HG02571 (cell line): ENCODE data around the gene GRID1.

Source experiments
- ATAC-seq: cut with Tn5 transposase; IDR thresholded peaks from one replicate; pipeline ENCODE4 v1.9.1; 2021; ENCODE audit warnings: mild to moderate bottlenecking, moderate library complexity; ENCODE audit not compliant: unreplicated experiment

GRID1 gene

DNA sequence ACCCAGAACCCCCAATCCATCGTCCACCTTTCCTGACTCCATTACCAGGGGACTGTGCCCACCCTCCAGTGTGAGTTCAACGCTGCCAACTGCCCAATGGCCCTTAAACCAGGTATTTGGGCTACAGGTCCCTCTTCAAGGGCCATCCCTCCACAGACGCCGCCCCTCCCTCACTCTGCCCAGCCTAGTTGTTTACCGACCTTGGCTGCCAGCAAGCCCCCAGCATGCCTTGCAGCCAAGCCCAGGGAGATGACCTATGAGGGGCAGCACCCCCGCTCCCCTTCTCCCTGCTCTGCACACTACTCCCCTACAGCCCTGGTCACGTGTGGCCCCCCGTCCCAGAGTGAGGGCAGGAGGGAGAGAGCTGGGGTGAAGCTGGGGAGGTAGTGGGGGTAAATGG lies 147.3 kb downstream of the GRID1 start:
- no peak for ATAC-seq

DNA sequence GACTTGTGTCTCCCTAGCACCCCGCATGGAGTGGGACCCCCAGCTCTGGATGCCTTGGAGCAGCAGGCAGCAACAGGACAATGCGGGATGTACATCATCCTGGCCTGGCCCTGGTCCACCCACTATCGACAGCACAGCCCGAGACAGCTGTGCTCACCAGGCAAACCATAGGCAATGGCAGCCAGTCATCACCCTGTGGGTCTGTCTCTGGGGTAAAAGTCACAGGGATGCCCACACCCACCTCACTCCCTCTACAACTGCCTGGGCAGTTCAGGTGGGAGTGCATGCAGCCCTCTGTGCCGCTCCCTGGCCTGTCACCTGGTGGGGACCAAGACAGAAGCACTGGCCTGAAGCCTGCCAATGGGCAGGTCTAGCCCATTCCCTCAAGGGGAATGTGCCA lies 147.8 kb downstream of the GRID1 start:
- no peak for ATAC-seq

DNA sequence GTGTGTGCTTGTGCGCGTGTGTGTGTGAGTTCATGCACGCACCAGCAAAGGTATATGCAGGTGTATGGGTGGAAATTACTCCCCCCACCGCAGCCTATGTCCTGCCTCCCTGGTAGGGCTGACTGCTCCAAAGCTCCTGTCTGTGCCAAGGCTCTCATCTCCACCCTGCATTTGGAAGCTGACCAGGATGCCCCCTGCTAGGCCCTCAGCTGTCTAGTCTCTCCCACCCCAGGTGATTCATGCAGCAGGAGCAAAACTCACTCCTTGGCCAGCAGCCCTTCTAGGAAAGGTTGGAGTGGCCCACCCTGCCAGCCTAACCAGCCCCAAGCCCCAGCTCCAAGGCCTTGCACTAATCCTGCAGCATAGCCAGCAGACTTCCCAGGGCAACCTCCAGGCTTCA lies 148.4 kb downstream of the GRID1 start:
- ATAC-seq, result no peak

DNA sequence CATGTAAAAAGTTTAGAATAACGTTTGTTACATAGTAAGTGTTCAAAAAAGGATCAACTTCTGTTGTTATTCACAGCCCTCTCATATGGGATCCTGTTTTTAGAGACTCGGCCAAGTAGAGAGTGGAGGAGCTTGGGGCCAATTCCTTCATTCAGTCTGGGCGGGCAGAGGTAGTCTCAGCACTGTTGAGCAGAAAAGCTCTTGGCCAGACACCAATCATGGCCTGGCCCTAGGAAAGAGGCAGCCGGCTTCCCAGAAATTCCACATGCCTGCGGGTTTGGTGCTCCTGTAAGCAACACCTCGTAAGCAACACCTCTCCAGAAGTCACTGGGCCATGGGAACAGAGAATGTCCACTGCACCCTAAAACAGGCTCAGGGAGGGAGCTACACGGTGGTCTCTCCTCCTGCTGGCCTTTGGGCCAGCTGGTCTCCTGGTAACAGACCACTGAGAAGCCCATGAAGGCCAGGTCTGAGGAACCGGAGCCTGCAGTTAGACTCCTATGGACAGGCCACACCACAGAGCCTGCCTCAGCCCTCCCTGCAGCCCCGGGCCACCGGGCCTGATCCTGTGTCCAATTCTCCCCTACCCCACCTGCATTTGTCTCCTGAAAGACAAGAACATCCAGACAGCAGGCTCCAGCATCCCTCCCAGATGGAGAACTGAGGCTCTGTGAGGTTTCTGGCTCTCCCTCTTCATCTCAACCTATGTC lies 149.1 kb downstream of the GRID1 start:
- no peak for ATAC-seq

DNA sequence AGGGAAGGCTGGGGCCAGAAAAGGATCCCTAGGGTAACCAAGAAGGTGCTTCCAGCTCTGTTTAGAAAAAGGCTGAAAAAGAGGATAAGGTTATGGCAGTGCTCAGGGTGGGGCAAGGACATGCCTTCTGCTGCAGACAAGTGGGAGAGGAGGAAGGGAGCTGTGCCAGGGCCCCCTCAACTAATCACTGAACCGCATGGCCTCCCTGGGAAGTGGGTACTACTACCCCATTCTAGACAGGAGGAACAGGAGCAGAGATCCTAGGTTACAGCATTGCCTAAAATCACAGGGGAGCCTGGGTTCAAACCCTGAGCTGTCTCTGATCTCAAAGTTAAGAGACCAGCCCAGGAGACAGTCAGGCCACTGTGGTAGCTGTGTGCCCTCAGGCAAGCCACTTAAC lies 149.7 kb downstream of the GRID1 start:
- ATAC-seq, result no peak

DNA sequence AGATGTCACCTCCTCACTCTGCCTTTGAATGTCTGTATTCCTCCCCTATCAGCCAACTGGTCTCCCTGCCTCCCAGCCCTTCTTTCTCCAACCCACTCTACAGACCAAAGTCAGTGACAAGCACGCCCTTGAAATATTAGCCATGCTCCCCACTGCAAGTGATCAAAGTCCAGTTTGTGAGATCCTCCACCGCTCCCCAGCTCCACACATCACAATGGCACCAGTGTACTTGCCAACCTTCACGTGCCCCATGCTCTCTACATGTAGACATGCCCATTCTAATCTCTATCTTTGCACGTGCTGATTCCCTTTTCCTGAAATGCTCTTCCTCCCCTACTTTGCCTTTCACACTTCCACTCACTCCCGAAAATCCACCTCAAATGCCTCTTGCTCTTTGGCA lies 150.9 kb downstream of the GRID1 start:
- ATAC-seq, result no peak

DNA sequence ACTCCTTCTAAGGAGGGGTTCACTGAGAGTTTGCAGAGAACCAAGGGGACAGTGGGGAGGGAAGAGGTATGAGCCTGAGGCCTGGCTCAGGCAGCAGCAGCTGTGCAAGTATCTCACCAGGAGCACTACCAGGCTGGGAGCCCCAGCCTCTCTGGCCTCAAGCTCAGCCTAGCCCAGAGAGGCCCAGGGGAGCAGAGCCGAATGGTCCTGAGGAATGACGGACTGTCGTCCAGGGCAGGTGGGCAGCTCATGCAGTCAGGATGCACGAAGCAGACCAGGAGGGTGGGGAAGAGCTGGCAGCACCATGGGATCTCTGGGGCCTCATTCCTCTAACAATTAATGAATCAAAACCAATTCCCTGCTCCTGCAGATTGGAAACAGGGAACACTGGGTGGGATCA lies 151.5 kb downstream of the GRID1 start:
- no peak for ATAC-seq

DNA sequence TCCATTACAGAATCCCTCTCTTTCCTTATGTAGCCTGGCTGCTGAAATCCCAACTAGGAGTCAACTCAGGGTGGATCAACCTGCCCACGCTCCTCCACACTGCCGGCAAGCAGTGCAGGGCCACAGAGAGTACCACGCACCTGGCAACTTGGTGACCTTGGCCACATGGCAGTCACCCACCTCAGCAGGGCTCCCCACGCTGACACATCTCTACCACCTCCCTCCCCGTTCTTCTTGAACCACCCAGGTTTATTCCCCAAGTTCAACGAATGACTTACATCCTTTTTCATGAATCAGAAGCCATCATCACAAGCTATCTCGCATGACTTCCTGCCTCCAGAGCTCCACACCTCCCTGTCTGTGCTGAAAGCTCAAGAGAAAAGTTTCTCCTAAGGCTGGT lies 153.4 kb downstream of the GRID1 start:
- no peak for ATAC-seq

DNA sequence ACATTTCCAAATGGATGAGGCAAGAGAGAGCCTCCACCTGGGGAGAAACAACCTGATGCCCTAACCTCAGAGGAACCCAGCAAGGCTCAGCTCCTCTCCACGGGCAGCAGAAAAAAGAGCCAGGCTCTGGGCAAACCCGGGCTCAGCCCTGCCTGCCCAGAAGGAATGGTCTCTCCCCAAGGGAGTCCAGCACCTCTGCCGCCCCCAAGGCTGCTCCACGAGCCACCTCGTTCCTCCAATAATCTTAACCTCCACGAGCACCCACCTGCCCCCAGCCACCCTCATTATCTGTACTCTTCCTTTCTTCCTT lies 154.2 kb downstream of the GRID1 start:
- ATAC-seq, result no peak

DNA sequence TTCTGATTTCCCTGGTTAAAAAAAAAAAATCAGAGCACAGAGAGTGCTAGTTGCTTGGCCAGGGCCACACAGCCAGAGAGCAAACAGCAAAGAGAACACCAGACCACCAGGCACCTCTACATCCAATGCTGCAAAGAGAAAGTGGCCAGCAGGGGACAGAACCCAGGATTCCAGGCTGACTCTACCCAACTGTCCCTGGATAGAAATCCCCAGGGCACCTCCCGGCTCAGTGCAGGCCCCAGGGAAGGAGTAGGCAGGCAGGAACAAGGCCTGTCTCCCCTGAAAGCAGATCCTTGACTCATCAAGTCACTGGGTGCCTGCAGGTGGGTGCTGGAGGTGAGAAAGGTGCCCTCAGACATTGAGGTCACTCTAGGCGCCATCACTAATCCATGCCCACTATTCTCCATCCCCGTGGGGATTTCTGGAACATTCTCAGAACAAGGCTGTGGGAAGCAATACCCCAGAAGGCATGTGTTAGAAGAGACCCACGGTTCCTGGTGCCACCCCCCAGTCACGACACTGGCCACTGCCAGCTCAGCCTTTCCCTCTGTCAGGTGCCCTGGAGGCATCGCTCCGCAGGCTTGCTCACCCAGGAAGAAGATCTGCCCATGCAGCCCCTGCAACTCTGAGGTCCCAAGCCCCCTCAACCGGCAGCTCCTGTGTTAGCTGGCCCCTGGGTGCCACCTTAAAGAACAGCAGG lies 154.8 kb downstream of the GRID1 start:
- no peak for ATAC-seq

DNA sequence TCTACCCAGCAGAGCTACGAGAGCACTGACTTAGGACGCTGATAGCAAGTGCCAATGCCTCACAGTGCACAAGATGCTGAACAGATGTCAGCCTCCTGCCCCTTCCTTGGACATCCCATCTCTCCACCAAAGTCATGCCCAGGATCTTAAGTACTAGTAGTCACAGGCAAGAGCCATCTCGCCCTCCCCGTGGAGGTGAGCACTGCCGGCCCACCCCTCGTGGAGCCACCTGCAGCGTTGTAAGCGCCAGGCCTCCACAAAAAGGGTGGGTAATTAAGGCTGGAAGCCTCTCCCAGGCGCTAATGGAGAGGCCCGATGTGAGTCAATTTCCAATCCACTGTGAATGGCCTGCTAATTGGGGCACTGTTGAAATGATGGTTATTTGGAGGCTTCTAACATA lies 156.2 kb downstream of the GRID1 start:
- ATAC-seq, result no peak

DNA sequence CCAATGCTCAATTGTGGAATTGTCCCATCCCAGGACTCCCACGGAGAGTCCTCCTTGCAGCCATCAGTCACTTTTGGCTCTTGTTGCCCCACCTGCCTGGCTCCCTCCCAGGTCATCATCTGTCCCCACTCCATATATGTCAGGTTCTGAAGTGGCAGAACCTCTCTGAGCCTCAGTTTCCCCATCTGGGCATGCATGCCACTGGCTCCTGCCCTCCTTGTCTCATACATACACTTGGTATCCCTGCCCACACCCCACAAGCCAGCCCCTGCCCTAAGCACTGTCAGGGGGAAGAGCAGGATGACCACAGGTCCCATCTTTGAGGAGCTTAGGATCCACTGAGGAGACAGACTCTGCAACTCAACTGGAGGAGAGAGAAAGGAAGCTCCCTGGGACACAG lies 156.9 kb downstream of the GRID1 start:
- ATAC-seq, result no peak

DNA sequence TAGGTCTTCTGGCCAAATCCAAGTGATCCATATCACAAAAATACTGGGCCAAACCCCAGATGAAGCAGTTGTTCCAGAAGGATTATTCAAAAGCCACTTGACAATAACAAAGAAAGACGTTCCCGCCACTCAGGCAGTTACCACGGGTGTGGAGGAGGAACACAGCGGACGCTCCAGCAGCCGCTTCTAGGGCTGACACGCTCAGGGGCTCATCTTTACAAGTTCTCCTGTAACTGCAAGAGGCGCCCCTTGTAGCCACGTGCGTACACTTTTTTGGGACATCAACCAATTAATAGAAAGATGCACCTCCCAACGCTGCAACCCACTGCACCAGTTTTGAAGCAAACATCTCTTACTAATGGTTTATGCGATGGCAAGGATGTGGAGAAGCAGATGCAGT lies 159.4 kb downstream of the GRID1 start:
- ATAC-seq, result no peak

DNA sequence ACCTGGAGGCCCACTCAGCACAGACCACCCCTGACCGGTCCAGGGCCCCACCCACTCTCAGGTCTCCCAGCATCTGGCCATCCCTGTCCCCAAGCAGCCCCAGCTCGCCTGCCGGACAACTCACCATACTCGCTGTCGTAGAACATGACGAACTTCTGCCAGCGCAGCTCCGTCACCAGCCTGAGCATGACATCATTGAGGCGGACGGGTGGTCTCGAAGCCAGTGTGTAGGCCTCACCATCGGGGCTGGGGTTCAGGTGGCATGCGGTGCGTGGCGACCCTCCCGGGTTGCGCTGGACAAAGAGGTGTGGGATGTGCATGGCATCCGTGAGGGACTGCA lies 160.4 kb downstream of the GRID1 start:
- no peak for ATAC-seq

DNA sequence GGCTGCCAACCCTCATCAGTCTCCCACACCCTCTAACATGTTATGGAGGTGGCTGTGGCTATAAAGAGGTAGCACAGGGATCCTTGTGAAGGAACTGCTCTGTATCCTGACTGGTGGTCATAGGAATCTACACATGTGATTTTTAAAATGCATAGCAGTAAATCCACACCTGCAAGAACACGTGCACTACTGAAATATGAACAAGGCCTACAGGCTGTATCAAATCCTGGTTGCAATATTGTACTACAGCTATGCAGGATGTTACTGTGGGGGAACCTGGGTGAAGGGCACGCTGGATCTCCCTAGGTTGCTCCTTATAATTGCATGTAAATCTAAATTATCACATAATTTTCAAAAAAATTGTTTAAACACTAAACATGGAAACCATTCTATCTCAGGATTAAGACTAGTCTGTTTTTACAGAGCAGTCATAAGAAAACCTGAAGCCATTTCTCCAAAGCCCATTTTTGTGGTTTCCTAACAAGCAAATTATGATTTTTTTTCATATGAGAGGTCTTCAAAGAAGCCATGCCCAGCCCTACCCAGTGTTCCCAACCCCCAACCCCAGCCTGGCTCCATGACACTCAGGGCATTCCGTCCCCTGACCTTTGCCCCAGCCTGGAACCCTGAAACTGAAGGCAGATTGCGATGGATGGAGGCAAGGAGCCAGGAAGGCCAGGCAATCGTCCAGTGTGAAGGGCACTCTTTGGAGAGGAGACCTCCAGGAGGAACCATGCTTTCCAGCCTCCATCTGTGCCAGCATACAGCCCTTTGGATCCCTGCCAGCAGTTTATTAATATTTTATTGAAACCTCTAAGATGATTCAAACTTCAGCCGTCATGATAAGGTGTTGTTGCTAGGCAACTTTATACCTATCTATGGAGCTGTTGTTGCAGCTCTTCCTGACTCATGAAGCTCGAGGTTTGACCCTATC lies 161.0 kb downstream of the GRID1 start:
- no peak for ATAC-seq

DNA sequence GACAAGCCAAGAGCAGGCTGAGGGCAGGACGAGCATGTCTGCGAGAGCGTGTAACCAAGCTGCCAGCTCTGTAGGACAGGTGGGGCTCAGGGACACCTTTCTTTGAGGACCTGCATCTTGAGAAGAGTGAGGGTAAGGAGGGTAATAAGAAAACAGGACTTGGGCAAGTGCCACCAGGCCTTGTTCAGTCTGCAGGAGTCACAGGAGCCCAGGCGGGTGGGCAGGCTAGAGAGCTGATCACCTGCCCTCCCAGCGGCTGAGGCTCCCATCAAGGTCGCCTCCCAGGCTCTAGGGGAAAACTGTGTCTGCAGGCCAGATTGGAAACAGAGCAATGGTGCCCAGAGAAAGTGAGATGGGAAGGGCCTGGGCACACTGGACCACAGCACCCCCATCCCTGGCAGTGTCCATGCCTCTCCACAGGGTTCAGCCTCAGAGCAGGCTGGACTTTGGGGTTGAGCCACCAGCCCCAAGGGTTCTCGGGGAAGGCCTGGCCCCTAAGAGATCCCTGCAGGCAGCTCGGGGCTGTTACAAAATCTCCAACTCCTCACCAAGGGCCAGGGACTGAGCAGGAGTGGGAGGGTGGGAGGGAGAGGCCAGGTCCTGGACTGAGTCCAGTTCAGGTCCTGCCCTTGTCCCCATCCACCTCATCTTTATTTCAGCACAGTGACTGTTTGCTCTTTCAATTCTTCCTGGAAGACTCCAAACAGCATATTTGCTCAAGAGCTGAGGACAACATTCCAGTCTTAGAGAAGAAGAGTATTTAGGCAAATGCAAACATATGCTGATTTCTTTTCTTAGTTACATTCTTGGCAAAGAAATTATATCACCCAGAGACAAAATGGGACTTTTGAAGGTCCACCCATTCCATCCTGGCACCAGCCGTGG lies 161.9 kb downstream of the GRID1 start:
- no peak for ATAC-seq

DNA sequence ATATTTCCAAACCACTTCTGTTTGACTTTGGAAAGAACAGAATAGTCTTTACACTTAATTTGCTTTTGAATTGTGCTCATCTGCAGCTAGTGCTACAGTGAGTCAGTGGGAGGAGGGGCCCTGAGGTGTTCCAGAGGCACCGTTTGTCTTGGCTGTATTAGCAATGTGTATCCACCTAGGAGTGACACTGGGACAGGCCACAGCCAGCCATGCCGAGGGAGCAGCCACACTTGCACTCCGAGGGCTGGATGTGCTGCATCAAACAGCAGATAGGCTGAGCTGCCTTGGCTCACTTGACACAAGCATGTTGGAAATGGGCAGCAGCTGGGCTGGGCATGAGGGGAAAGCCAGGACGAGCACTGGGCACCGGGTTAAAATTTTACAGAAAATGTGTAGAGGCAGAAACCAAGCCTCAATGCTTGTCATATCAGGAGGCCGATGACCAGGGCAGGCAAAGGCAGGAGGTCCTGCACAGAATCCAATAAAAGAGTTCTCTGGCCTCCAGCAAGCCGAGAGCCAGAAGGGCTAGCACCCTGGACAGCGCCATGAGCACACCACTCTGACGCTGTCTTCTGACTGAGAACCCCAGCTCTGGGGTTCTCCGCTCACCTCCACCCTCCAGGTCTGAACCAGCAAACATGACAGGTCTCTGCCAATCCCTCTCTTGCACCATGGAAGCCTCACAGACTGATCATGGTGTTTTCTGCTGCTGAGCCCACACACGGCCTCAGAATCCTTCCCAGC lies 163.3 kb downstream of the GRID1 start:
- no peak for ATAC-seq

DNA sequence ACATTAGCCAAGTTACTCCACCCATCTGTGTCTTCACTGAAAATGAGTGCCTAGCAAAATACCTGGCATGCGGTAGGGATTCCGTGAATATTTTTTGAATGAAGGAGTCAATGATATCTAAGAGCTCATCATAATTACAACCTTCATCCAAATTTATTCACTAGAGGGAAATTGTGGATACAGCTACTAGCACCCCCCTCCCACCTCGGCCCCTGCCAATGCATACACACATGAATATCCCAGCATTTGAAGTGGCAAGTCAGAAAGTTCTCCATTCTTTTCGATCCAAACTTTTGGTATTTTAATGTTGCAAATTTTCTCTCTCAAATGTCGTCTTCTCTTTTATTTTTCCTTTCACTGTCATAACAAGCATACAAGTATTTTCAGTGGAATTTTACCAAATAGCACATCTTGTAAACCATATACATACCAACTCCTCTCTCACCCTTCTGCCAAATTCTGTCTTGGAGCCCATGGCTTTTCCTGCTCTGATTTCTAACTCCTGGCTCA lies 164.3 kb downstream of the GRID1 start:
- ATAC-seq, result no peak

DNA sequence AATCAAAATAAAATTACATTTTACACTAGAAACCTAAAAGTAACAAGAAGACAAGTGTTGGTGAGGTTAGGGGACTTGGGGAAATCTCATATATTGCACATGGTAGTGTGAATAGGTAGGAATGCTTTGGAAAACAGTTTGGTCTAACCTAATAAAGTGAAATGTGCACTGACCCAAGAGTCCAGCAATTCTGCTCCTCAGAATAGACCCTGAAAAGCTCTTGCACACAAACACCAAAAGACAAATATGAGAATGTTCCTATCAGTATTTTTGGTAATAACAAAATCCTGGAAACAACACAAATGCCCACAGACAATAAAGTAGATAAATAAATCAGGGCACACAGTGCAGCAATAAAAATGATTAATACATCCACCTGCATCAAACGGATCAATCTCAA lies 165.7 kb downstream of the GRID1 start:
- ATAC-seq, result no peak

DNA sequence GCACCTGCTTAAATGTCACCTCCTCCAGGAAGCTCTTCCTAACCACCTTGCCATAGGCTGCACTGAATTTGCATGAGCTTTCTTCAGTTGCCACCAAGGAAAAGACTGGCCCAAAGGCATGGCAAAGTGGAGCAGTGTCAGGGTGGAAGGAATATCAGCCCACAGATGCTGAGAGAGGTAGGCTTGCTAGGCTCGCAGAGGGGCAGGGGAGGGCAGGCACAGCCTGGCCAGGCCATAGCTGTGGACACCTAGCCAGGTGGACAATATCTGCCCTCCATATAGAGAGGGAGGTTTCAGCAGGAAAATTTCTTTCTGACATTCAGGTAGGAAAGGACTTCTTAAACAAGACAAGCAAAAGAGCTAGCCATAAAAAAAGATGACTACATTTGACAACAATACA lies 166.3 kb downstream of the GRID1 start:
- no peak for ATAC-seq
